8988T (cell line): ENCODE measurements around the gene REXO1.

Source experiments
- DNase-seq: peaks from one replicate; pipeline ENCODE4 v3.0.0; 2011

REXO1 gene

GRCh38 chr19:1828279-1829238, 19.7 kb downstream of the REXO1 start:
- DNase-seq, result no peak

- DNase-seq, result no peak
Measured at GRCh38 chr19:1827566-1828278, 20.6 kb downstream of the REXO1 start.

DNA sequence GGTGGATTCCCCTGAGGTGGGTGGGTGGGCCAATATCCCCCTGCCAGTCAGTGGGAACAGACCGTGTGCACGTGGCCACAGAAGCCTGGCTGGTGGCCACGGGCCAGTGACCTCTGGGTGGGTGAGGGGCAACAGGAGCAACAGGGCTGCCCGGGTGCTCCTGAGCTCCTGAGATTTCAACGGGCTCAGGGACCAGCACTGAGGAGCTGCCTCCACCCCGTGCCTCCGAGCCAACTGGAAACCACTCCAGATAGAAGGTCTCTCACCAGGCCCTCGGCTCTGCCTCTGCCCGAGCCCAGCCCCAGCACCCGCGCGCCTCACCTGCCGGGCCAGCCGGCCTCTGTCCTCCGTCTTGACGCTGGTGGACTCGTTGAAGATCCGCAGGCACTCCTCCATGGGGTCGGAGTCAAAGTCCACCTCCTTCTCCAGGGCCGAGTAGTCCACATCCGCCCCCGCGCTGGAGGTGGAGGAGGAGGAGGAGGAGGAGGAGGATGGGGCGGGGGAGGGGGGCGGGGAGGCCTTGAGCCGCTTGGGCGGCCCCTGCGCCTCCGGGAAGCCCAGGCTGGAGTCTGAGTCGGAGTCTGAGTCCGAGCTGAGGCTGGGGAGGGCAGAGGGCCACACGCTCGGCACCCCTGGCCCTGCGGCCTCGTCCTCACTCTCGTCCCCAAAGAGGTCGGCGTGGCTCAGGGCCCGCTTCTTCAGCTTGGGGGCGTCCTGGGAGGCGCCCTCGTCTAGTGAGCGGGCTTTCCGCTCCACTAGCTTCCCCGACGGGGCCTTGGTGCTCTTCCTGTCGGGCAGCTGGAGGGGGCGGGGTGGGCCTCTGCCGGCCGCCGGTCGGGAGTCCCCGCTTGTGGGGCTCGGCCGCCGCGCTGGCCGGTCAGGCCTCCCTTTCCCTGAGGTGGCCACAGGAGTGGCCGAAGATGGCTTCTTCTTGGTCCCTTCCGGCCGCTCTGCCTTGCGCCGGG, 21.4 kb downstream of the REXO1 start:
- peak; percentile 88 for DNase-seq

- peak; percentile 99 for DNase-seq
Measured at GRCh38 chr19:1825909-1826556, 22.2 kb downstream of the REXO1 start.

- DNase-seq, result no peak
Measured at GRCh38 chr19:1824252-1824622, 24.0 kb downstream of the REXO1 start.

DNA sequence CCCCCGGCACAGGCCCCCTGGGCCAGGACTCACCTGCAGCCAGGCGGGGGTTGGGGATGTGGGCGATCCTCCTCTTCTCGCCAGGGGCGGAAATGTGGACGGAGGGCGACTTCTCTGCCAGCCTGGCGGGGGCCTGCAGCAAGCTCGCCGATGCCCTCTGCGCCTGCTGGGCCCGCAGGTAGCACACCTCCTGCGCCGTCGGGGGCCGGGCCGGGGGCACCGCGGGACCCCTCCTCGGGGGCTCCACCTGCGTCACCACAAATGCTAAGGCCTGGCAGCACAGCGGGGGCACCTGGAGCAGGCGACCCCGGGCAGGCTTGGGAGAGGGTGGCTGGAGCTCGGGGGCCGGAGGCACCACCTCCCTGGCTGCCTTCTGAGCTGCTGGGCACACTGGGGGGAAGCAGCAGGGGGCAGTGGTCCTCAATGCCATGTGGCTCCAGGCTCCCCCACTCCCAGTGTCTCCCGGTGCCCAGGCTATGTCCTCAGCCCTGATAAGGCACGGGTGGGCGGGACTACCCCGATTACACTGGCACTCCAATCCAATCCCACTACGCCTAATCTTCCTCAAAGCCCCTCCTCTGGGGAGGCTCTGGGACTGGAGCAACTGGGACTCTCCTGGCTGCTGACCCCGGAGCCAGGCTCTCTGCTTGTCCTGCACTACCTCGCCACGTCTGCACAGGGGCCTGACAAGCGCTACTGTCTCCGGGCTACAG, 24.6 kb downstream of the REXO1 start:
- DNase-seq, result no peak

- no peak for DNase-seq
Measured at GRCh38 chr19:1823020-1823419, 25.3 kb downstream of the REXO1 start.

DNA sequence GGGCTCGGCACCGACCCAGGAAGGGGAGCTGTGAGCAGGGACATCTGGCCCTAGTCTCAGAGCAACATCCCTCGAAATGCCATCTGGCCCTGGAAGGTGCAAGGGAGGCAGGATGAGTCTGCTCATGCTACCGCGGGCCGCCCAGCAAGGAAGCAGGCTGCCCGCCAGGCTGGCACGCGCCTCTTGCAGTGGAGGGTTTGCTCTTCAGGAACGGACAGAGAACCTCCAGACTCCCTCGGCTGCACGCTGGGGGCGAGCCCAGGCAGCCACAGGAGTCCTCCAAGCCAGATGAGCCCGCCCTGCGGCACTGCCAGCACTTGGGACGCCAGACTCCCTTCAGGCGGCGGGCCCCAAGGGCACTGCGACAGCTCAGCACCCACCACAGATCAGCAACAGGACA, 26.1 kb downstream of the REXO1 start:
- no peak for DNase-seq

DNA sequence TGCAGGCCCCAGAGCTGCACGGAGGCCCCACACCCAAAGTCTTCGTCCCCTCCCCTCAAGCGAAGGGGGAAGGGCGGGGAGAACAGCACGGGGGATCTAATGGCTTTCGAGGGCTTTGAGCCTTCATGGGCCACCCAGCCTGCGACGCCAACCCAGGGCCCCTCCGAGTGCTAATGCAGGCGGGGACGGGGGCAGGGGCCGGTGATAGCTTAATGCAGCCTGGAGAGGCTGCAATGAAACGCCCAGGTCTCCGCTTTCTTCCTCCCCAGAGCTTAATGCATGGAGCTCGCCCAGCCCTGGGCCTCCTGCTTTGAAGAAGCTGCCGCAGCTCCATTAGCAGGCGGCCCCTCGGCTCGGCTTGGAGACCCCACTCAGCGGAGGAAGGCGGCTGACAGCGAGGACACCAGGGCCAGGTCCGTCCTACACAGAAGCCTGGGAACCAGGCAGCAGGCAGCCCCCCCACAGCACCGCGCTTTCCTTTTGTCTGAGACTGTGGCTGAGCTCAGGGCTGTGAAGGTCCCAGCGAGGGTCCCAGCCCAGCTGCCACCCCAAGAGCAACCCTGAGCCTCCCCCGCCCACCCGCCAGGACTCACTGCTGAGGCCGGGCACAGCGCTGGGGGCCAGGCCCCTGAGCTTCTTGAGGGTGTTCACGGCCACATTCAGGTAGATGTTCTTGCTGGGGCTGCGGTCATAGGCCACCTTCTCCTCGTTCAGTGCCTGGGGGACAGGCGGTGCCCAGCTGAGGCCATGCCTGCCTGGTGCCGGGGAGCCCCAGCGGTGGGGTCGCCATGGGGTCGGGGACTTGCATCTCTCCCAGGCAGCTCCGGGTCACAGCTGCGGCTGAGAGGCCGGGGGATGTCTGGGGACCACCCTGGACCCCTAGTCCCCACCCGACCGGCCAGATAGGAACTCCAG, 28.7 kb downstream of the REXO1 start:
- no peak for DNase-seq

GRCh38 chr19:1818549-1819195, 29.6 kb downstream of the REXO1 start:
- no peak for DNase-seq

DNA sequence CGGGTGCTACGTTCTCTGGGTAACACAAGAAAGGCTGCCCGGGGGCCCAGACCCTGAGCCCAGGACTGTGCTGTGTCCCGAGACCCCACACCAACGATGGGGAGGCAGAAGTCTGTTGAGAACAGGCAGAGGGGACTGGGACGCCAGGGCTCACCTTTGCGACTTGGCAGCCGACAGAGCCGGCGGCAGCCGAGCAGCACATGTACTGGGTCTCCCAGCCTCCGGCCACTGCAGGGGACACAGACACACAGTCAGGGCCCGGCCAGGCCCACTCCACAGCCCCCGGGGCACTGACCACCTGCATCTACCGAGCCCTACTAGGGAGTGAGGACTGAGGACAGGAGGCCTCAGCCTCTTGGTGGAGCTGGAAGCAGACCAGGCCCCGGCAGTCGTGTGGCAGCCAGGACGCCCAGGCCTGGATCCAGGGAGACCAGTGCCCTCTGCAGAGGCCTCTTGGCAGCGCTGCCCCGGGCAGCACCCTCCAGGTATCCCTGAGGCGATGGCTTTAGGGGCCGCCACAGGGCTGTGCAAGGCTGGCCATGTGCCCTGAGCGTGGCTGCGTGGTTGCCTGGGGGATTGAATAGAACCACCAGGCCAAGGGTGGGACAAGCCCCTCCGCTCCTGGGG, 30.6 kb downstream of the REXO1 start:
- no peak for DNase-seq

DNA sequence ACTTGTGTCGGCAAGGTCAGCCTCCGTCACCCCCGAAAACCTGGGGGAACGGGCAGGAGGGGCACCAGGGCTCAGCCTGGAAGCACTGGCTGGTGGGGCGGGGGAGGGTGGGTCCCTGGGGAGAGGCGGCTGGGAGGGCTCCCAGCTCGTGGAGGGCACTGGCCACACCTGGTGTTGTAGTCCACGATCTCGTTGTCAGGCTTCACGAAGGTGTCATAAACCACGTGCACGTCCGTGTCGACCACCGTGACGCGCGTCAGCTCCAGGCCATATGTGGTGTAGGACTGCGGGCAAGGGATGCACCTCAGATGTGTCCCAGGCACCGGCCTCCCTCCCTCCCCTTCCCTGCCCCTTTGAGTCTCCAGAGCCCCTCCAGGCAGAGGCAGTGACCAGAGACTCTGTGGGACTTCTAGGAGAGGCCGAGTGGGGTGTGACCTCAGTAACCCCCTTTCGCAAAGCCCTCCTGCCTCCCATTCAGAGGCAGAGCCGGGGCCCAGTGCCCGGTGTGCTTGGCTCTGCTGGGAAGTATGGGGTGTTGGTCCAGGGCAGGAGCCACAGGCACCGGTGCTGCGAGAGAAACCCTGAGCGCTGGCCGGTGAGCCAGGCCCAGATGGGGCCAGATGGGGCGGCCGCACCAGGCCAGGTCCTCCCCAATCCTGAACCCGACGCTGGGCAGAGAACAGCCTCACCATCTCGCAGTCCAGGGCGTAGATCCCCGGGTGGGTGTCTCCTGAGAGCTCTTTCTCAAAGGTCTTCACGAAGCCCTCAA, 31.6 kb downstream of the REXO1 start:
- DNase-seq, result no peak

- DNase-seq, result no peak
Measured at GRCh38 chr19:1815605-1816529, 32.4 kb downstream of the REXO1 start.

DNA sequence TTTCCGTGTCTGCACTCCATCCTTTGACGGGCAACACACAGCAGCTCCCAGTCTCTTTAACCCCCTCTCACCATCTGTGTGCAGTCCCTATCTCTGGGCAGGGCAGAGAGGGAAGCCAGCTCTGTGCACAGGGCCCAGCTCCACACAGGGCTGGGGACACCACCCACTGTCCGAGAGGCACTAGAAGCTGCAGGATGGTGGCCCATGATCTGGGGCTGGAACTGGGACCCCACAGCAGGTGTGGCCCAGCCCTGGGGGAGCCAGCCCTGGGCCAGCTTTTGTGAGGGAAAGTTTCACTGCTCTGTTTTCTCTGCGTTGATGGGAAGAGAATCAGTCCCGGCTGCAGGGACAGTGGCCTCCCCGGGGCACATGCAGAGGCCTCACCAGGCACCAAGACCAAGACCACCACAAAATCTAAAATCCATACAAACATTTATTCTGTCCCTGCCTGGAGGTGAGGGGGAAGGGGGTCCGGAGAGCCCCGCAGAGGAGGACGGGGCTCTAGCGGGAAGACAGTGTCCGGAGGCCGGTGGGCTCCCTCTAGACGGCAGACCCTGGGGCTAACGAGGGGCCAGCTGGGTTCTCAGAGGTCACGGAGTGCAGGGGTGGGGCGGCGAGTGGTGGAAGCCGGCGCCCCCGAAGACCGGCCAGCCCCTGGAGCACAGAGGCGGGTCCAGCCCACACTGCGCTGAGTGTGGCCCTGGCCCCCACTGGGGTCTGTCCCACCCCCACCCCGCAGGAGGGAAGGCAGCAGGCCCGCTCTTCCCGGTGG, 33.3 kb downstream of the REXO1 start:
- no peak for DNase-seq

DNA sequence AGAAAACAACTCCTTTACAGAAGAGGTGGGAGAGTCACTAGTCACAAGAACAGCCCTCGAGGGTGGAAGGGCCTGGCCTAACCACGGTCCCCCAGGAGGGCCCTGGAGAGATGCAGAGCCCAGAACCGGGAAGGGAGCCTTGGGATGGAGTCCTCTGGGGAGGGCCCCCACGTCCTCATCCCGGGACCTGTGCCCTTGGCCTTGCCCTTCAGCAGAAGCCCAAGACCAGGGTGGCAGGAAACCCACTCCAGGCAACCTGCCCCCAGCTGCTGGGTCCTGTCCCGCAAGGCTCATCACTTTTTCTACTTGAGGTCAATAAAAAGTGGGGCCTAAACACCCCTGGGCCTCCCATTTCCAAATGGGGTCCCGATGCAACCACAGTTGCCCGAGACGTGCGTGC, 33.9 kb downstream of the REXO1 start:
- no peak for DNase-seq
